ENCODE data around the gene TAF11L3. TPM values are rescaled to one million over a fixed set of nuclear protein-coding genes. Genes with fewer than 3 reads are reported as not detected.

TAF11L3 gene
- total and polyA plus RNA-seq, 9 of the 15 experiments (the other 6 are each of a cell fraction or from before 2014, with no cell fraction given) = 0.20 TPM; not detected in 8

- DNase-seq (ENCODE audit: extremely low read depth in 1 of 4, low spot score in 3 of 4) = no peak
- TF ChIP-seq RBM17 (IDR thresholded peaks at IDR 0.05; ENCODE audit: borderline replicate concordance, low read depth, low read length) = no peak
- no peak for TF ChIP-seq HDAC6 (IDR thresholded peaks at IDR 0.05; ENCODE audit: low read depth, low read length)
- no peak for TF ChIP-seq POLR2AphosphoS2 (IDR thresholded peaks at IDR 0.05; ENCODE audit: low read length)
- TF ChIP-seq, protein P1, sequence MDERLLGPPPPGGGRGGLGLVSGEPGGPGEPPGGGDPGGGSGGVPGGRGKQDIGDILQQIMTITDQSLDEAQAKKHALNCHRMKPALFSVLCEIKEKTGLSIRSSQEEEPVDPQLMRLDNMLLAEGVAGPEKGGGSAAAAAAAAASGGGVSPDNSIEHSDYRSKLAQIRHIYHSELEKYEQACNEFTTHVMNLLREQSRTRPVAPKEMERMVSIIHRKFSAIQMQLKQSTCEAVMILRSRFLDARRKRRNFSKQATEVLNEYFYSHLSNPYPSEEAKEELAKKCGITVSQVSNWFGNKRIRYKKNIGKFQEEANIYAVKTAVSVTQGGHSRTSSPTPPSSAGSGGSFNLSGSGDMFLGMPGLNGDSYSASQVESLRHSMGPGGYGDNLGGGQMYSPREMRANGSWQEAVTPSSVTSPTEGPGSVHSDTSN (CRISPR knock-in tag; IDR thresholded peaks at IDR 0.05; ENCODE audit: low read depth) = no peak
- TF ChIP-seq, protein P1 (tag; conservative IDR thresholded peaks at IDR 0.05; ENCODE audit: low read depth) = no peak
- no peaks in the 10 kb centered on the region for H3K4me1 ChIP-seq (replicated peaks in 1 of 2; ENCODE audit: control insufficient read depth in 2 of 2, insufficient read depth in 2 of 2, low read length in 2 of 2)
- H3K27ac ChIP-seq (ENCODE audit: extremely low read depth, low read depth, low read length) = no peak overlapping the region
- ChIA-PET CTCF (ENCODE audit: low intra/inter-chr PET ratio) (no interaction called here), POLR2A (no interaction called here)
- H2AFZ ChIP-seq (ENCODE audit: low read depth, low read length) = no peak overlapping the region
- H3K79me2 ChIP-seq (ENCODE audit: control insufficient read depth, insufficient read depth, low read length) = no peaks in the 10 kb centered on the region
- no peaks in the 10 kb centered on the region for H3K27me3 ChIP-seq (ENCODE audit: control insufficient read depth in 2 of 2, insufficient read depth in 2 of 2, low read length in 2 of 2)
- 0% methylated on average over 4 of the region's 4 CpGs for WGBS (ENCODE audit: insufficient coverage, low coverage, missing lambda C conversion rate)
- peak; percentile 57 for FAIRE-seq
- H3K4me2 ChIP-seq (ENCODE audit: insufficient read depth, low read length) = no peak overlapping the region
- no peaks in the 10 kb centered on the region for H3K36me3 ChIP-seq (ENCODE audit: control insufficient read depth, insufficient read depth, low read length)
- ATAC-seq = no peak
- H3K9me1 ChIP-seq (ENCODE audit: control insufficient read depth, insufficient read depth, low read length) = no peaks in the 10 kb centered on the region
- in situ Hi-C loops (cut with MboI) = loop anchor here (10.0 to 25.0 kb wide), 2 partner anchors 113 to 831 kb away; partner anchors contain the start of genes TAF11L10, TAF11L8 and TAF11L9
- no peak overlapping the region for H3K4me3 ChIP-seq
- no peaks in the 10 kb centered on the region for H3K9me3 ChIP-seq (replicated peaks; ENCODE audit: control insufficient read depth, insufficient read depth, low read depth, low read length)
- intact Hi-C loops (cut with micrococcal nuclease) = no loop called here
- H3K9ac ChIP-seq (ENCODE audit: insufficient read depth in 1 of 2, low read depth in 2 of 2, low read length in 2 of 2) = no peak overlapping the region
- H4K20me1 ChIP-seq (replicated peaks; ENCODE audit: control insufficient read depth, insufficient read depth, low read length) = no peaks in the 10 kb centered on the region
- BruUV-seq (replicated peaks) = no TSS peak
Measured at GRCh38 chr5:17481378-17481777, 36.8 kb upstream of the TAF11L3 start.
